Liver (tissue), 9 donors: ENCODE measurements around the gene VGF. TPM values are rescaled to one million over a fixed set of nuclear protein-coding genes. Genes with fewer than 3 reads are reported as not detected.

Source experiments
- DNase-seq: peaks from one replicate; pipeline ENCODE4 v3.0.0-alpha.2; 2017; ENCODE audit warnings: low spot score
- H3K27ac ChIP-seq, 2 donors: one replicate each; pipeline ENCODE4 v1.7.0; 2013; ENCODE audit warnings: inconsistent platforms in 2 of 2, low read length in 2 of 2, control low read depth in 1 of 2, low read depth in 1 of 2, mild to moderate bottlenecking in 1 of 2
- H3K27me3 ChIP-seq, 4 donors: one replicate each; pipeline versions ENCODE4 v1.6.1 to v1.7.0; 2013; ENCODE audit warnings: low read length in 3 of 4, inconsistent platforms in 1 of 4, mild to moderate bottlenecking in 1 of 4, moderate library complexity in 1 of 4; ENCODE audit not compliant: control insufficient read depth in 4 of 4, insufficient read depth in 4 of 4
- H3K36me3 ChIP-seq, 4 donors: one replicate each; pipeline versions ENCODE4 v1.6.1 to v1.7.0; 2013; ENCODE audit warnings: low read length in 3 of 4, mild to moderate bottlenecking in 3 of 4, low read depth in 1 of 4, moderate library complexity in 1 of 4; ENCODE audit not compliant: control insufficient read depth in 4 of 4, insufficient read depth in 3 of 4
- H3K4me1 ChIP-seq, 4 donors: one replicate each; pipeline versions ENCODE4 v1.6.1 to v1.7.0; 2013; ENCODE audit warnings: low read length in 3 of 4, mild to moderate bottlenecking in 3 of 4, moderate library complexity in 1 of 4; ENCODE audit not compliant: control insufficient read depth in 4 of 4, insufficient read depth in 4 of 4
- H3K4me3 ChIP-seq, 3 donors: one replicate each; pipeline versions ENCODE4 v1.6.1 to v1.7.0; 2013; ENCODE audit warnings: low read length in 3 of 3, control low read depth in 1 of 3, low read depth in 1 of 3, mild to moderate bottlenecking in 1 of 3
- H3K9ac ChIP-seq, 2 donors: one replicate each; pipeline ENCODE4 v1.7.0; 2013; ENCODE audit warnings: low read length in 2 of 2, mild to moderate bottlenecking in 2 of 2, moderate library complexity in 2 of 2, control low read depth in 1 of 2, low read depth in 1 of 2
- H3K9me3 ChIP-seq, 4 donors: one replicate each; pipeline versions ENCODE4 v1.6.1 to v1.7.0; 2013; ENCODE audit warnings: low read length in 3 of 4; ENCODE audit not compliant: control insufficient read depth in 4 of 4
- EGR1 ChIP-seq, 2 donors: IDR thresholded peaks; 2 replicates each; pipeline ENCODE4 v1.6.1; 2016 to 2018; ENCODE audit warnings: antibody characterized with exemption in 2 of 2, low read depth in 2 of 2
- FOXA1 ChIP-seq: IDR thresholded peaks from 2 replicates; pipeline ENCODE4 v1.6.1; 2016; ENCODE audit warnings: antibody characterized with exemption
- GABPA ChIP-seq, 2 donors: IDR thresholded peaks in 1 of 2; conservative IDR thresholded peaks in 1 of 2; 2 replicates each; pipeline ENCODE4 v1.6.1; 2016; ENCODE audit warnings: antibody characterized with exemption in 2 of 2, mild to moderate bottlenecking in 1 of 2, moderate library complexity in 1 of 2
- HNF4G ChIP-seq: IDR thresholded peaks from 2 replicates; pipeline ENCODE4 v1.6.1; 2016; ENCODE audit warnings: antibody characterized with exemption
- JUND ChIP-seq, 2 donors: IDR thresholded peaks; 2 replicates each; pipeline ENCODE4 v1.6.1; 2016; ENCODE audit warnings: antibody characterized with exemption in 2 of 2
- NR2F2 ChIP-seq: IDR thresholded peaks from 2 replicates; pipeline ENCODE4 v1.6.1; 2016; ENCODE audit warnings: antibody characterized with exemption
- RAD21 ChIP-seq, 2 donors: IDR thresholded peaks; 2 replicates each; pipeline ENCODE4 v1.6.1; 2016; ENCODE audit warnings: antibody characterized with exemption in 2 of 2, mild to moderate bottlenecking in 2 of 2
- RXRA ChIP-seq, 2 donors: IDR thresholded peaks; 2 replicates each; pipeline ENCODE4 v1.6.1; 2017 to 2018; ENCODE audit warnings: antibody characterized with exemption in 2 of 2, mild to moderate bottlenecking in 1 of 2
- SP1 ChIP-seq: IDR thresholded peaks from 2 replicates; pipeline ENCODE4 v1.6.1; 2018; ENCODE audit warnings: antibody characterized with exemption, mild to moderate bottlenecking
- YY1 ChIP-seq: IDR thresholded peaks from 2 replicates; pipeline ENCODE4 v1.6.1; 2016; ENCODE audit warnings: antibody characterized with exemption, mild to moderate bottlenecking
- WGBS: extraction: QIAGEN DNeasy Blood & Tissue Kit; methylation state at CpG from one replicate; pipeline ENCODE4 v1.1.7; 2013; 5-methylcytosine and 5-hydroxymethylcytosine counted together
- polyA plus RNA-seq, 2 donors: library from polyadenylated mRNA; stranded (reverse) in 1 of 2; unstranded in 1 of 2; fragments of 200-250 nt in 1 of 2; fragments of >200 nt in 1 of 2; fragmentation: Nextera tagmentation in 1 of 2; extraction: Ambion mirVana in 1 of 2; gene quantifications; one replicate each; pipeline versions ENCODE4 v1.2.1 to v1.2.3, GENCODE V29; 2013 to 2015
- total RNA-seq, 2 donors: library from RNA; depleted of rRNA; stranded (reverse); fragments of >200 nt; gene quantifications; one replicate each; pipeline ENCODE4 v1.2.3, GENCODE V29; 2014
- TF ChIP-seq, protein P1 (sequence below): IDR thresholded peaks from 2 replicates; pipeline ENCODE4 v1.6.1; 2016; ENCODE audit warnings: antibody characterized with exemption
- TF ChIP-seq, protein P2 (sequence below): IDR thresholded peaks from 2 replicates; pipeline ENCODE4 v1.6.1; 2016; ENCODE audit warnings: antibody characterized with exemption
- TF ChIP-seq, protein P3 (sequence below): fragments of 150-350 bp; IDR thresholded peaks from 2 replicates; pipeline ENCODE4 v1.5.1; 2017; ENCODE audit warnings: improper control_type of control experiment, low read depth, low read length; ENCODE audit not compliant: missing input control
- TF ChIP-seq, protein P4 (sequence below): IDR thresholded peaks from 2 replicates; pipeline ENCODE4 v1.6.1; 2016; ENCODE audit warnings: antibody characterized with exemption
- donor health status: healthy.
- donor health status: healthy.
- donor health status: healthy.
- donor health status: healthy.
- donor health status: healthy.

Gene VGF
- total and polyA plus RNA-seq, 4 donors: not detected

DNA sequence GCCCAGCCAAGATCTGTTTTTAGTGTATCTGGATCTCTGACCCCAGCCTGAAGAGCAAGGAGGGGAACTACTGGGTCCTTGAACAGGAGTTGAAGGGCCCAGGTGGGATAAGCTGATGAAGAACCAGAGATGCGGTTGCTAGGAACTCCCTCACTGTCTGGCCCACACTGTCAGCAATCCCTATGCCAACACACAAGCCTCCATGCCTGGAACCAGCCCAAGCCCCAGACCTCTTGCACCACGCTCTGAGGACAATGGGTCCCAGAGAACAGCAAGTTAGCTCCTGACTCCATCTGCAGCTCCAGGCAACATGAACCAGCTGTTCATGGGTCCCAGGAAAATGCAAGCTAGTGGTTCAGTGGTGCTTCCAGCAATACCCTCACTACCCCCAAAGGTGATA, 12.3 kb upstream of the VGF start:
- 85% methylated on average over 2 of the region's 2 CpGs for WGBS
- Histone ChIP-seq H3K4me1 (peaks cover 5 to 23% (median 7%) of the 10 kb centered on the region in 4 donors), H3K27me3 (peaks cover 0 to 14% (median 11%) of the 10 kb centered on the region in 4 donors), H3K9me3 (no peaks in the 10 kb centered on the region), H3K4me3 (no peak overlapping the region), H3K36me3 (no peaks in the 10 kb centered on the region), H3K27ac (no peak overlapping the region), H3K9ac (no peak overlapping the region)
- TF ChIP-seq GABPA (IDR thresholded peaks at IDR 0.05 in 1 of 2, conservative IDR thresholded peaks at IDR 0.05 in 1 of 2) (no peak), YY1 (no peak), JUND (IDR thresholded peaks at IDR 0.05) (no peak), EGR1 (IDR thresholded peaks at IDR 0.05; ENCODE audit: low read depth in 2 of 2) (no peak), HNF4G (no peak), RXRA (IDR thresholded peaks at IDR 0.05) (no peak), FOXA1 (no peak), RAD21 (IDR thresholded peaks at IDR 0.05) (no peak), NR2F2 (no peak), SP1 (no peak)
- TF ChIP-seq, protein P1, sequence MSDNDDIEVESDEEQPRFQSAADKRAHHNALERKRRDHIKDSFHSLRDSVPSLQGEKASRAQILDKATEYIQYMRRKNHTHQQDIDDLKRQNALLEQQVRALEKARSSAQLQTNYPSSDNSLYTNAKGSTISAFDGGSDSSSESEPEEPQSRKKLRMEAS: no peak
- TF ChIP-seq, protein P2, sequence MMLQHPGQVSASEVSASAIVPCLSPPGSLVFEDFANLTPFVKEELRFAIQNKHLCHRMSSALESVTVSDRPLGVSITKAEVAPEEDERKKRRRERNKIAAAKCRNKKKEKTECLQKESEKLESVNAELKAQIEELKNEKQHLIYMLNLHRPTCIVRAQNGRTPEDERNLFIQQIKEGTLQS: no peak
- no peak for DNase-seq

DNA sequence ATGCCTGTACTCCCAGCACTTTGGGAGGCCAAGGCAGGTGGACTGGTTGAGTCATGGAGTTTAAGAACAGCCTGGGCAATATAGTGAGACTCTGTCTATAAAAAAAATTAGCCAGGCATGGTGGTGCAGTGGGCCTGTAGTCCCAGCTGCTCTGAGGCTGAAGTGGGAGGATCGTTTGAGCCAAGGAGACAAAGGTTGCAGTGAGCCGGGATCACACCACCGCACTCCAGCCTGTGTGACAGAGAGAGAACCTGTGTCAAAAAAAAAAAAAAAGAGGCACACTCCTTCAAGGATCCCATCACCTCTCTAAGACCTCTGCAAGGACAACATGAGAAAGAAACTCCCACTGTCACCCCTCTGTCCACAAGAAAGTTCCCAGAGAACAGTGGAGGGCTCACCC, 10.3 kb upstream of the VGF start:
- Histone ChIP-seq H3K27me3 (peaks cover 6 to 17% (median 12%) of the 10 kb centered on the region in 4 donors), H3K36me3 (no peaks in the 10 kb centered on the region), H3K27ac (no peak overlapping the region), H3K4me1 (peaks cover 11 to 28% (median 12%) of the 10 kb centered on the region in 4 donors), H3K4me3 (no peak overlapping the region), H3K9ac (no peak overlapping the region), H3K9me3 (no peaks in the 10 kb centered on the region)
- TF ChIP-seq, protein P2: no peak
- TF ChIP-seq, protein P3, sequence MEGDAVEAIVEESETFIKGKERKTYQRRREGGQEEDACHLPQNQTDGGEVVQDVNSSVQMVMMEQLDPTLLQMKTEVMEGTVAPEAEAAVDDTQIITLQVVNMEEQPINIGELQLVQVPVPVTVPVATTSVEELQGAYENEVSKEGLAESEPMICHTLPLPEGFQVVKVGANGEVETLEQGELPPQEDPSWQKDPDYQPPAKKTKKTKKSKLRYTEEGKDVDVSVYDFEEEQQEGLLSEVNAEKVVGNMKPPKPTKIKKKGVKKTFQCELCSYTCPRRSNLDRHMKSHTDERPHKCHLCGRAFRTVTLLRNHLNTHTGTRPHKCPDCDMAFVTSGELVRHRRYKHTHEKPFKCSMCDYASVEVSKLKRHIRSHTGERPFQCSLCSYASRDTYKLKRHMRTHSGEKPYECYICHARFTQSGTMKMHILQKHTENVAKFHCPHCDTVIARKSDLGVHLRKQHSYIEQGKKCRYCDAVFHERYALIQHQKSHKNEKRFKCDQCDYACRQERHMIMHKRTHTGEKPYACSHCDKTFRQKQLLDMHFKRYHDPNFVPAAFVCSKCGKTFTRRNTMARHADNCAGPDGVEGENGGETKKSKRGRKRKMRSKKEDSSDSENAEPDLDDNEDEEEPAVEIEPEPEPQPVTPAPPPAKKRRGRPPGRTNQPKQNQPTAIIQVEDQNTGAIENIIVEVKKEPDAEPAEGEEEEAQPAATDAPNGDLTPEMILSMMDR: no peak
- no peak for TF ChIP-seq RXRA (IDR thresholded peaks at IDR 0.05)
- no peak for TF ChIP-seq FOXA1
- TF ChIP-seq JUND (IDR thresholded peaks at IDR 0.05): no peak
- TF ChIP-seq, protein P4, sequence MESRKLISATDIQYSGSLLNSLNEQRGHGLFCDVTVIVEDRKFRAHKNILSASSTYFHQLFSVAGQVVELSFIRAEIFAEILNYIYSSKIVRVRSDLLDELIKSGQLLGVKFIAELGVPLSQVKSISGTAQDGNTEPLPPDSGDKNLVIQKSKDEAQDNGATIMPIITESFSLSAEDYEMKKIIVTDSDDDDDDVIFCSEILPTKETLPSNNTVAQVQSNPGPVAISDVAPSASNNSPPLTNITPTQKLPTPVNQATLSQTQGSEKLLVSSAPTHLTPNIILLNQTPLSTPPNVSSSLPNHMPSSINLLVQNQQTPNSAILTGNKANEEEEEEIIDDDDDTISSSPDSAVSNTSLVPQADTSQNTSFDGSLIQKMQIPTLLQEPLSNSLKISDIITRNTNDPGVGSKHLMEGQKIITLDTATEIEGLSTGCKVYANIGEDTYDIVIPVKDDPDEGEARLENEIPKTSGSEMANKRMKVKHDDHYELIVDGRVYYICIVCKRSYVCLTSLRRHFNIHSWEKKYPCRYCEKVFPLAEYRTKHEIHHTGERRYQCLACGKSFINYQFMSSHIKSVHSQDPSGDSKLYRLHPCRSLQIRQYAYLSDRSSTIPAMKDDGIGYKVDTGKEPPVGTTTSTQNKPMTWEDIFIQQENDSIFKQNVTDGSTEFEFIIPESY: no peak
- no peak for TF ChIP-seq NR2F2
- TF ChIP-seq RAD21 (IDR thresholded peaks at IDR 0.05): no peak
- no peak for TF ChIP-seq GABPA (IDR thresholded peaks at IDR 0.05 in 1 of 2, conservative IDR thresholded peaks at IDR 0.05 in 1 of 2)
- TF ChIP-seq HNF4G: no peak
- 19% methylated on average over 3 of the region's 3 CpGs for WGBS
- DNase-seq: no peak
